H9 (cell line): ENCODE measurements around the gene PLD2. TPM values are rescaled to one million over a fixed set of nuclear protein-coding genes. Genes with fewer than 3 reads are reported as not detected.
A peak's percentile ranks its signal among the peaks of the same experiment; 100 is the strongest.

ENCODE experiments used
- DNase-seq: peaks from one replicate; pipeline ENCODE4 v3.0.0-alpha.2; 2017
- H2AFZ ChIP-seq: one replicate; pipeline ENCODE4 v1.6.1; 2013; ENCODE audit warnings: mild to moderate bottlenecking, low read length, control low read depth, moderate library complexity
- H2AK5ac ChIP-seq: 2 replicates; pipeline ENCODE4 v1.6.1; 2013; ENCODE audit warnings: low read length, control low read depth, mixed read lengths; ENCODE audit not compliant: insufficient read length
- H2BK120ac ChIP-seq: one replicate; pipeline ENCODE4 v1.6.1; 2013; ENCODE audit warnings: low read depth, mild to moderate bottlenecking, low read length, control low read depth, inconsistent platforms; ENCODE audit not compliant: poor library complexity, severe bottlenecking
- H2BK12ac ChIP-seq: 2 replicates; pipeline ENCODE4 v1.6.1; 2013; ENCODE audit warnings: low read length, control low read depth, mixed read lengths, low read depth; ENCODE audit not compliant: insufficient read length
- H2BK15ac ChIP-seq: 2 replicates; pipeline ENCODE4 v1.6.1; 2013; ENCODE audit warnings: low read depth, low read length, control low read depth
- H2BK20ac ChIP-seq: one replicate; pipeline ENCODE4 v1.6.1; 2013; ENCODE audit warnings: low read depth, mild to moderate bottlenecking, low read length, control low read depth, inconsistent platforms; ENCODE audit not compliant: poor library complexity, severe bottlenecking
- H2BK5ac ChIP-seq: 2 replicates; pipeline ENCODE4 v1.6.1; 2013; ENCODE audit warnings: low read length, control low read depth, mixed read lengths; ENCODE audit not compliant: insufficient read length
- H3K14ac ChIP-seq: 2 replicates; pipeline ENCODE4 v1.6.1; 2013; ENCODE audit warnings: low read length, control low read depth; ENCODE audit not compliant: insufficient read depth
- H3K18ac ChIP-seq: 2 replicates; pipeline ENCODE4 v1.6.1; 2013; ENCODE audit warnings: low read depth, mild to moderate bottlenecking, mixed read lengths, low read length, control low read depth; ENCODE audit not compliant: insufficient read length
- H3K23ac ChIP-seq: 2 replicates; pipeline ENCODE4 v1.6.1; 2013; ENCODE audit warnings: low read length, control low read depth, mixed read lengths, low read depth; ENCODE audit not compliant: insufficient read length
- H3K23me2 ChIP-seq: 2 replicates; pipeline ENCODE4 v1.6.1; 2013; ENCODE audit warnings: low read depth, mild to moderate bottlenecking, mixed read lengths, low read length, control low read depth; ENCODE audit not compliant: insufficient read length, poor library complexity, severe bottlenecking
- H3K27ac ChIP-seq: 2 replicates; pipeline ENCODE4 v1.5.1; 2013; ENCODE audit warnings: low read length, control low read depth, mixed read lengths, low read depth; ENCODE audit not compliant: insufficient read length
- H3K27me3 ChIP-seq: 2 replicates; pipeline ENCODE4 v1.6.1; 2013; ENCODE audit warnings: low read length, control low read depth, inconsistent platforms; ENCODE audit not compliant: insufficient read depth
- H3K4ac ChIP-seq: 2 replicates; pipeline ENCODE4 v1.6.1; 2013; ENCODE audit warnings: low read depth, mild to moderate bottlenecking, control low read depth, inconsistent platforms, low read length, moderate library complexity
- H3K4me1 ChIP-seq: 2 replicates; pipeline ENCODE4 v1.6.1; 2013; ENCODE audit warnings: low read length, control low read depth, inconsistent platforms; ENCODE audit not compliant: insufficient read depth
- H3K4me2 ChIP-seq: 2 replicates; pipeline ENCODE4 v1.6.1; 2013; ENCODE audit warnings: low read length, control low read depth, mixed read lengths; ENCODE audit not compliant: insufficient read length, insufficient read depth
- H3K56ac ChIP-seq: 2 replicates; pipeline ENCODE4 v1.6.1; 2013; ENCODE audit warnings: low read depth, mild to moderate bottlenecking, mixed read lengths, low read length, control low read depth; ENCODE audit not compliant: insufficient read length
- H3K79me1 ChIP-seq: 2 replicates; pipeline ENCODE4 v1.6.1; 2013; ENCODE audit warnings: low read depth, mild to moderate bottlenecking, moderate library complexity, low read length, control low read depth, inconsistent platforms; ENCODE audit not compliant: insufficient read depth, poor library complexity, severe bottlenecking
- H3K79me2 ChIP-seq: 2 replicates; pipeline ENCODE4 v1.6.1; 2013; ENCODE audit warnings: low read length, control low read depth, inconsistent platforms; ENCODE audit not compliant: insufficient read depth
- H3K9ac ChIP-seq: 2 replicates; pipeline ENCODE4 v1.6.1; 2013; ENCODE audit warnings: low read length, control low read depth, mixed read lengths; ENCODE audit not compliant: insufficient read length; ENCODE audit errors: extremely low read depth
- H3K9me3 ChIP-seq: one replicate; pipeline ENCODE4 v1.6.1; 2013; ENCODE audit warnings: low read depth, low read length, inconsistent platforms; ENCODE audit not compliant: control insufficient read depth
- H3T11ph ChIP-seq: one replicate; pipeline ENCODE4 v1.6.1; 2013; ENCODE audit warnings: mild to moderate bottlenecking, low read length, control low read depth, inconsistent platforms
- H4K20me1 ChIP-seq: one replicate; pipeline ENCODE4 v1.6.1; 2013; ENCODE audit not compliant: control insufficient read depth, insufficient read length, insufficient read depth
- H4K5ac ChIP-seq: 2 replicates; pipeline ENCODE4 v1.6.1; 2013; ENCODE audit warnings: low read depth, mild to moderate bottlenecking, mixed read lengths, low read length, control low read depth; ENCODE audit not compliant: insufficient read length
- H4K8ac ChIP-seq: replicated peaks from 2 replicates; pipeline ENCODE4 v1.6.1; 2013; ENCODE audit warnings: low read length, control low read depth, mixed read lengths, low read depth; ENCODE audit not compliant: insufficient read length
- H4K91ac ChIP-seq: 2 replicates; pipeline ENCODE4 v1.6.1; 2013; ENCODE audit warnings: low read depth, mild to moderate bottlenecking, moderate library complexity, mixed read lengths, low read length, control low read depth; ENCODE audit not compliant: insufficient read length
- H3K27ac Mint-ChIP-seq, 3 experiments: 2 replicates in 2 of 3; 3 replicates in 1 of 3; pipeline ENCODE4 v1.8.0; 2020 to 2021; ENCODE audit warnings: mixed read lengths in 3 of 3, mild to moderate bottlenecking in 1 of 3, moderate library complexity in 1 of 3
- H3K27me3 Mint-ChIP-seq: 2 replicates; pipeline ENCODE4 v1.8.0; 2021; ENCODE audit warnings: low read depth, mild to moderate bottlenecking, moderate library complexity, mixed read lengths
- H3K36me3 Mint-ChIP-seq, 3 experiments: 2 replicates in 2 of 3; 3 replicates in 1 of 3; pipeline ENCODE4 v1.8.0; 2020 to 2021; ENCODE audit warnings: low read depth in 3 of 3, mixed read lengths in 3 of 3; ENCODE audit not compliant: insufficient read depth in 1 of 3
- H3K4me1 Mint-ChIP-seq, 2 experiments: 2 replicates each; pipeline ENCODE4 v1.8.0; 2020; ENCODE audit warnings: mixed read lengths in 2 of 2
- H3K4me3 Mint-ChIP-seq, 2 experiments: 2 replicates in 1 of 2; 3 replicates in 1 of 2; pipeline ENCODE4 v1.8.0; 2020 to 2021; ENCODE audit warnings: mild to moderate bottlenecking in 2 of 2, mixed read lengths in 2 of 2, moderate library complexity in 1 of 2
- H3K9me3 Mint-ChIP-seq, 2 experiments: 2 replicates in 1 of 2; 3 replicates in 1 of 2; pipeline ENCODE4 v1.8.0; 2020; ENCODE audit warnings: mild to moderate bottlenecking in 2 of 2, mixed read lengths in 2 of 2, moderate library complexity in 1 of 2
- WGBS: extraction: QIAGEN DNeasy Blood & Tissue Kit; methylation state at CpG from one replicate; pipeline ENCODE4 v1.1.7; 2013; ENCODE audit warnings: missing lambda C conversion rate, low lambda C conversion rate, mixed read lengths; ENCODE audit not compliant: insufficient read length; ENCODE audit errors: extremely low coverage; 5-methylcytosine and 5-hydroxymethylcytosine counted together
- total RNA-seq: library from RNA; stranded (reverse); gene quantifications from 2 replicates; pipeline ENCODE4 v1.2.1, GENCODE V29; 2021
- TF ChIP-seq, protein P1 (sequence below): fragments of 200-600 bp; sonication (generic); conservative IDR thresholded peaks from 3 replicates; pipeline ENCODE4 v1.8.0; 2021; ENCODE audit warnings: antibody characterized with exemption, mild to moderate bottlenecking

Gene PLD2
- total RNA-seq, 1 experiment from 2014 or later = 63.3 TPM

GRCh38 chr17:4789951-4790704 lies 16.8 kb upstream of the PLD2 start:
- no peaks in the 10 kb centered on the region; a peak in 1 of 7 replicates for H3K36me3 Mint-ChIP-seq
- H3K27ac ChIP-seq = no peak overlapping the region
- TF ChIP-seq, protein P1, sequence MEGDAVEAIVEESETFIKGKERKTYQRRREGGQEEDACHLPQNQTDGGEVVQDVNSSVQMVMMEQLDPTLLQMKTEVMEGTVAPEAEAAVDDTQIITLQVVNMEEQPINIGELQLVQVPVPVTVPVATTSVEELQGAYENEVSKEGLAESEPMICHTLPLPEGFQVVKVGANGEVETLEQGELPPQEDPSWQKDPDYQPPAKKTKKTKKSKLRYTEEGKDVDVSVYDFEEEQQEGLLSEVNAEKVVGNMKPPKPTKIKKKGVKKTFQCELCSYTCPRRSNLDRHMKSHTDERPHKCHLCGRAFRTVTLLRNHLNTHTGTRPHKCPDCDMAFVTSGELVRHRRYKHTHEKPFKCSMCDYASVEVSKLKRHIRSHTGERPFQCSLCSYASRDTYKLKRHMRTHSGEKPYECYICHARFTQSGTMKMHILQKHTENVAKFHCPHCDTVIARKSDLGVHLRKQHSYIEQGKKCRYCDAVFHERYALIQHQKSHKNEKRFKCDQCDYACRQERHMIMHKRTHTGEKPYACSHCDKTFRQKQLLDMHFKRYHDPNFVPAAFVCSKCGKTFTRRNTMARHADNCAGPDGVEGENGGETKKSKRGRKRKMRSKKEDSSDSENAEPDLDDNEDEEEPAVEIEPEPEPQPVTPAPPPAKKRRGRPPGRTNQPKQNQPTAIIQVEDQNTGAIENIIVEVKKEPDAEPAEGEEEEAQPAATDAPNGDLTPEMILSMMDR = peak; percentile 75
- H3K23me2 ChIP-seq = peaks cover 17% of the 10 kb centered on the region
- no peak overlapping the region for H4K8ac ChIP-seq
- no peak overlapping the region for H2BK120ac ChIP-seq
- H2BK5ac ChIP-seq = no peak overlapping the region
- no peaks in the 10 kb centered on the region for H3K79me2 ChIP-seq
- peak overlapping the region; percentile 76 to 86 for H3K4me3 Mint-ChIP-seq
- no peak overlapping the region for H2BK12ac ChIP-seq
- peaks cover 27 to 35% of the 10 kb centered on the region in 2 experiments for H3K4me1 Mint-ChIP-seq
- H2BK20ac ChIP-seq = no peak overlapping the region
- H3K9ac ChIP-seq = no peak overlapping the region
- H3K9me3 Mint-ChIP-seq = no peaks in the 10 kb centered on the region; a peak in 1 of 5 replicates
- peaks cover 2% of the 10 kb centered on the region; the same call in 1 of the 2 replicates for H3K4me1 ChIP-seq
- H4K20me1 ChIP-seq = peaks cover 3% of the 10 kb centered on the region
- H3K18ac ChIP-seq = peak overlapping the region; percentile 9
- H3T11ph ChIP-seq = no peak overlapping the region
- DNase-seq = peak; percentile 81
- no peaks in the 10 kb centered on the region for H3K79me1 ChIP-seq
- H3K56ac ChIP-seq = no peak overlapping the region
- H4K91ac ChIP-seq = no peak overlapping the region
- no peak overlapping the region for H2BK15ac ChIP-seq
- peaks cover 39% of the 10 kb centered on the region for H3K27me3 ChIP-seq
- peak overlapping the region; percentile 47 for H3K4me2 ChIP-seq
- H3K27me3 Mint-ChIP-seq = peaks cover 74% of the 10 kb centered on the region
- H2AFZ ChIP-seq = no peak overlapping the region
- no peak overlapping the region for H2AK5ac ChIP-seq
- no CpG with 5 or more reads among the region's 91 CpGs for WGBS
- no peak overlapping the region for H3K4ac ChIP-seq
- no peak overlapping the region for H3K27ac Mint-ChIP-seq
- no peaks in the 10 kb centered on the region for H3K9me3 ChIP-seq
- peak overlapping the region; percentile 32; the same call in 1 of the 2 replicates for H3K14ac ChIP-seq
- no peak overlapping the region for H3K23ac ChIP-seq
- H4K5ac ChIP-seq = no peak overlapping the region
